Brain microvascular endothelial cell (primary cell): ENCODE data around the gene PRKN.
A peak's percentile ranks its signal among the peaks of the same experiment; 100 is the strongest.

ENCODE experiments used
- DNase-seq: peaks from one replicate; pipeline ENCODE4 v3.0.0-alpha.2; 2020
- H3K27ac ChIP-seq: fragments of 250-450 bp; sonication (Bioruptor Pico); 2 replicates; pipeline ENCODE4 v1.5.1; 2020; ENCODE audit warnings: mild to moderate bottlenecking, moderate library complexity
- H3K27me3 ChIP-seq: fragments of 250-450 bp; sonication (Bioruptor Pico); replicated peaks from 2 replicates; pipeline ENCODE4 v1.5.1; 2020; ENCODE audit warnings: mild to moderate bottlenecking
- H3K36me3 ChIP-seq: fragments of 250-450 bp; sonication (Bioruptor Pico); replicated peaks from 2 replicates; pipeline ENCODE4 v1.5.1; 2020; ENCODE audit warnings: mild to moderate bottlenecking
- H3K4me3 ChIP-seq: 2 replicates; pipeline ENCODE4 v1.5.1; 2011; ENCODE audit warnings: low read depth, mild to moderate bottlenecking, control low read depth, low read length, moderate library complexity
- in situ Hi-C: cut with HindIII; loops from 2 replicates; pipeline ENCODE4 v1.10.0; 2017; ENCODE audit warnings: low sequenced_read_pairs, low pct_ligation_motif_present
- TF ChIP-seq, protein P1 (sequence below): IDR thresholded peaks from 2 replicates; pipeline ENCODE4 v1.5.1; 2011; ENCODE audit warnings: low read depth, mild to moderate bottlenecking, moderate library complexity, low read length, control low read depth, inconsistent platforms; ENCODE audit errors: missing control alignments

The PRKN gene

DNA sequence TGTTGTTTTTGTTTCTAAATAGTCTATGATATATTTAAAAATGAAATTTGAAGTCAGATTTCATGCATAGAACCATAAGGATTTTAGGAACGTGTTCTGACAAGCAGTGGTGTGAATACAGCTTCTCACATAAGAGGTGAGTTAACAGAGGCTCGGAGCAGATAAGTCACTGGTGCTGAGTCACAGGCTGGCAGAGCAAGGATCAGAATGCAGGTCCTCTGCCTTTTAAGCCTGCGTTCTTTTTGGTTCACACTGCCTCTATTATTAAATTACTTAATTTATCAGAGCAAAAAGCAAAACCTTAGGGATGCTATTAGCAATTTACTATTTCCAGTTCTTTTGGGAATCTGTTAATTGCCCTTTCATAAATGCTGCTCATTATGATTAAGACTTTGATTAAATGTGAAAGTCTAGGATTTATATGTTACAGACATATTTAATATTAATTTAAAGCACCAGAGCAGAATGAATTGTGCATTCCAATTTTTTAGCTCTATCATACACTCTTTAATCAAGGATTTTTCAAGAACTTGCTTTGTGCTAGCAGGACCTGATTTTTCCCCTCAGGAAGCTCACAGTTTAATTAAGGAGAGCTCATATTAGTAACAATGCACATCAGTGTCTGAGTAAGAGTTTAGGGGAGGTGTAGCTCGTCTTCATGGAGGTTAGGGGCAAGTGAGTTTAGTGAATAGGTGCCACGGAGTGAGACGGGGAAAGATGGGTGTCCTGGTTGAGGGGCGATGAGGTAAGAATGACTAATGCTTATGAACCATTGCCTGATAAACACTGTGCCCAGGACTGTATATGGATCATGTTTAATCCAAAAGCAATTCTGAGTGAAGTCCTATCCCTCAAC lies 1241.0 kb downstream of the PRKN start:
- no peak overlapping the region for H3K27ac ChIP-seq
- TF ChIP-seq, protein P1, sequence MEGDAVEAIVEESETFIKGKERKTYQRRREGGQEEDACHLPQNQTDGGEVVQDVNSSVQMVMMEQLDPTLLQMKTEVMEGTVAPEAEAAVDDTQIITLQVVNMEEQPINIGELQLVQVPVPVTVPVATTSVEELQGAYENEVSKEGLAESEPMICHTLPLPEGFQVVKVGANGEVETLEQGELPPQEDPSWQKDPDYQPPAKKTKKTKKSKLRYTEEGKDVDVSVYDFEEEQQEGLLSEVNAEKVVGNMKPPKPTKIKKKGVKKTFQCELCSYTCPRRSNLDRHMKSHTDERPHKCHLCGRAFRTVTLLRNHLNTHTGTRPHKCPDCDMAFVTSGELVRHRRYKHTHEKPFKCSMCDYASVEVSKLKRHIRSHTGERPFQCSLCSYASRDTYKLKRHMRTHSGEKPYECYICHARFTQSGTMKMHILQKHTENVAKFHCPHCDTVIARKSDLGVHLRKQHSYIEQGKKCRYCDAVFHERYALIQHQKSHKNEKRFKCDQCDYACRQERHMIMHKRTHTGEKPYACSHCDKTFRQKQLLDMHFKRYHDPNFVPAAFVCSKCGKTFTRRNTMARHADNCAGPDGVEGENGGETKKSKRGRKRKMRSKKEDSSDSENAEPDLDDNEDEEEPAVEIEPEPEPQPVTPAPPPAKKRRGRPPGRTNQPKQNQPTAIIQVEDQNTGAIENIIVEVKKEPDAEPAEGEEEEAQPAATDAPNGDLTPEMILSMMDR = no peak
- no peak overlapping the region for H3K4me3 ChIP-seq
- no peaks in the 10 kb centered on the region for H3K36me3 ChIP-seq
- H3K27me3 ChIP-seq = no peaks in the 10 kb centered on the region
- DNase-seq = peak; percentile 43
- in situ Hi-C loops = no loop called here

DNA sequence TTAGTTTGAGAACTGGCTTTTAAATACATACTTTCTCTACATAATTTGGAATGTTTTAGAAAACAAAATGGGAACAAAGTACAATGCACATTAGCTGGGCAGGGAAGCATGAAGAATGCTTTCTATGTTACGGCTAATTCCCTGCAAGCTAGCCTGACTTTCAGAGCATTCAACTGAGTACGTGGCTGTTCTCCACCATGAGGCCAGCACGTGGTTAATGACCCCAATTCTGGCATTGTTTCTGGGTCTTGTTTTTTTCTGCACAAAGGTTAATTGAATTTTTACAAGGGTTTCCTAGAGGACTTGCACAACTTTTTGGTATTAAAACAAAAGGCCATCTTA lies 1245.1 kb downstream of the PRKN start:
- H3K4me3 ChIP-seq = no peak overlapping the region

DNA sequence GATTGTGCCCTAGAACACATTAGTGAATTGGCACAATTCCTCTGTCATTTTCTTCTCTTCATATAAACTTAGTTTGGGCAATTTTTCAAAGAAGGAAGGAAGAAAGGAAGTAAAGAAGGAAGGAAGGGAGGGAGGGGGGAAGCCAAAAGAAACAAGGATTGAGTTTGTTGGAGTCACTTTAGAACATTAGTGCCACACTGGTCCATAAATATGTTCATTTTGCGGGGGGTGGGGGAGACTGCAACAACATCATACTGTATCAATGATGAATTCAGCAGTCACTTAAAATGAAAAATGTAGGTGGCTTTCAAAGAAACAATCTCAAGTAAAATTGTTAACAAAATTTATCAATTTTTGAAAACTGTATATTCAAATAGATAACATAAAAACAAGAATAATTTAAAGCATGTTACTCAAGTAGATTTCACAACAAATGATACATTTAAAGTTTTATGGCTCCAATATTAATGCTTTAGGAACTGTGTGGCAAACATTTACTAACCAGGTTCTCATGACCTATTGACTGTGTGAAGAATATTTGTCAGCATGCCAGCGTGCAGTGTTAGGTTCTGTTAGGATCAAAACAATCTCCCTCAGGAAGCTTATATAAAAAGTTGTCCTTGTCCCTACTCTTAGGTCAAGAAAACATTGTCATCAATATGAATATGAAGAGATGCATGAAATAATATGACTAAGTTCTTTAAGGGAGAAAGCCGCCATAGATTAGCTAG lies 1245.6 kb downstream of the PRKN start:
- H3K4me3 ChIP-seq = no peak overlapping the region
- in situ Hi-C loops = no loop called here
- peak; percentile 11 for DNase-seq

More for the DNA sequence above, 1245.1 kb downstream of the PRKN start:
- TF ChIP-seq, protein P1 = no peak
- Histone ChIP-seq H3K27me3 (no peaks in the 10 kb centered on the region), H3K27ac (no peak overlapping the region), H3K36me3 (no peaks in the 10 kb centered on the region)
- in situ Hi-C loops = no loop called here
- DNase-seq = no peak

DNA sequence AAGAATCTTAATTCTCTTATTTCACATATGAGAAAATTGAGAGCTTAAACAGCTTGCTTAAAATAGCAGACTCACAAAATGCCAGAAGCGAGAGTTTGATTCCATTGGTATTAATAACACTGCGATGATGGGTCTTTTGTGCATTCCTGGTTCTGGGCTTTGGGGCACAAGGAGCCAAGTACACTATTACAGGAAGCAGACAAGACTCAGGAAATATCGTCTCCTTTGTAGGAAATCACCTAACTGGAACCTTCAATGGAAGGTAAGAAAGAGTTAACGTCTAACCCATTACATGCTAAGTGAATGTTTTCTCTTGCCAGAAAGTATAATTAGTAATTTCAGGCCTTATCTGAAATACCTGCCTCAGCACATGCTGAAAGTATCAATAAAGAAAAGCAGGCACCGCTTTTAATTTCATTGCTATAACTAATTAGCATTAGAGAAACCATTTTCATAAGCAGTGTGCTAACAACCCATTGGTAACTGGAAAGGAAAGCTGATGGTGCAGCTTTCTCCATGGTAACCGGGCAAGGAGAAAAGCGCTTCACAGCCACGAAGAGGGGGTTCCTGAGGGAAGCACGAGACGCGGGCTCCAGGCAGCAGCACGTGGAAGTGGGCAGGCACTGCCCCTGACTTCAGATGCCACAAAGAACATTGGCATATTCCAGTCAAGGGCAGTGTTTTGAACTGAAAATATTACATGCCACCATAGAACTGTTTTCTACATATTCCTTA lies 1247.0 kb downstream of the PRKN start:
- TF ChIP-seq, protein P1 = no peak
- DNase-seq = no peak
- Histone ChIP-seq H3K27ac (no peak overlapping the region), H3K4me3 (no peak overlapping the region), H3K36me3 (no peaks in the 10 kb centered on the region), H3K27me3 (no peaks in the 10 kb centered on the region)
- in situ Hi-C loops = no loop called here

More for the DNA sequence above, 1245.6 kb downstream of the PRKN start:
- H3K36me3 ChIP-seq = no peaks in the 10 kb centered on the region
- TF ChIP-seq, protein P1 = no peak
- no peak overlapping the region for H3K27ac ChIP-seq
- H3K27me3 ChIP-seq = no peaks in the 10 kb centered on the region

DNA sequence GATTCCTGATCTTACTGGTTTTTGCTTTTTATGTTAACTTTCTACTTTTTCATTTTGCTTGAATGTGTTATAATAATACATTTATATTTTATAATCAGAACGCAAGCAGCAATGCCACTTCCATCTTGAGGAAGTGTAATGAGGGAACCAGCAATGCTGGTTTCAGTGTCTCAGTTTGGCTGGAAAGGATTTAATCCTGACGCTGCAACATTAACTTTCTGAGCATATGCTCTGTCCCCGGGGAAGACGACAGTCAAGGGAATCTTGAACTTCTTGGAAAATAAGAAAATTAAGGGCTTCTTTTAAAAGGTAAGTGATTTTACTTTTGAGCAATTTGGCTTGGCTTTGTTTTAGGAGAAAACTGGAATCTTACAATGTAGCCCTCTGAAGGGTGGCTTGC lies 1248.2 kb downstream of the PRKN start:
- Histone ChIP-seq H3K4me3 (no peak overlapping the region), H3K36me3 (no peaks in the 10 kb centered on the region), H3K27me3 (no peaks in the 10 kb centered on the region), H3K27ac (no peak overlapping the region)
- TF ChIP-seq, protein P1 = no peak
- in situ Hi-C loops = no loop called here
- no peak for DNase-seq
